ENCODE measurements around the gene FRS3. TPM values are rescaled to one million over a fixed set of nuclear protein-coding genes. Genes with fewer than 3 reads are reported as not detected.
A peak's percentile ranks its signal among the peaks of the same experiment; 100 is the strongest.

The FRS3 gene
- polyA plus RNA-seq, 4 donors: 1.1 to 4.2 (median 4.1) TPM

DNA sequence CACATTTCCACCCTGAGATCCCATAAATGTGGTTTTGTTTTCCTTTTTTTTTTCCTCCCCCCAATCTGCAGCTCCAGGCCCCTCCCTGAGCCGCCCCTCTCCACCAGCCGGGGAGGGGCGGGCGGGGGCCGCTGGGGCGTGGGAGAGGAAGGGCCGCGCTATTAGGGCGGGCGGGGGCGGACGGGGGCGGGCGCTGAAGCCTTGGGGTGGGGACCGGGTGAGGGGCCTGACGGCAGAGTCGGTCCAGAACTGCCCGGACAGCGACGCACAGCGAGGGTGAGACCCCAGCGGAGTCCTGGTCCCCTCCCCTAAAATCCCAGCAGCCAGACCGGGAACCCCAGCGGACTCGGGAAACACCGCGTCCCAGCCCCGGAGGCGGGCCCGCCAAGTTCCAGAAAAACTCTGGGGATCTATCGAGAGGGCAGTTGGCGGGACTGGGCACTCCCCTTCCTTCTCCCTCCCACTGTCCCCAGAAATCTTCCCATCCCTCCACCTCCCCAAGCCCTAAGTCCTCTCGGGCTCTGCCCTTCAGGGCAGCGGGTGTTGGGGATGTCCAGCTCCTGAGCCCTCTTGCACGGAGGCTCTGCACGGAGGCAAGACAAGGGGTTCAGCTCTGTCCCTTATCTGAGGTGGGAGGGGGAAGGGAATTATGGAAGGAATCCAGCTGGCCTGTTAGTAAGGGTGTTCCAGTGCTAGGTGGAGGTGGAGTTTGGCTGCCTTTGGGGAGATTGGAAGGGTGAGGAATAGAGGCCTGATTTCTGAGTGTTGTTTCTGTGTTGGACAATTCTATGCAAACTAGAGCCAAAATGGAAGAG lies 1.1 kb upstream of the FRS3 start, which contains the start of gene PRICKLE4:
TSS of gene PRICKLE4 (plus strand) at position 232 of the 815 bp plus-strand sequence. CDS start 2,692 bp downstream, outside the sequence.
- 0 to 2% (median 2%) methylated on average over 33 to 36 of the region's 36 CpGs for WGBS, 3 donors
- Histone ChIP-seq H3K27ac (ENCODE audit: low read depth in 1 of 3, low read length in 2 of 3) (peak within 1 kb of the TSS; percentile 6 to 87 (median 72)), H3K27me3 (ENCODE audit: control insufficient read depth in 3 of 3, insufficient read depth in 3 of 3, low read length in 3 of 3) (no peaks in the 10 kb centered on the region), H3K4me1 (ENCODE audit: control insufficient read depth in 3 of 3, insufficient read depth in 2 of 3, low read depth in 1 of 3, low read length in 2 of 3) (peaks cover 0 to 27% (median 3%) of the 10 kb centered on the region in 3 donors), H3K36me3 (ENCODE audit: control insufficient read depth in 3 of 3, insufficient read depth in 2 of 3, low read depth in 1 of 3, low read length in 3 of 3) (peaks cover 0 to 21% (median 0%) of the 10 kb centered on the region in 3 donors), H3K9me3 (ENCODE audit: control insufficient read depth in 2 of 2, insufficient read depth in 1 of 2, low read depth in 1 of 2, low read length in 1 of 2) (no peaks in the 10 kb centered on the region), H3K4me3 (ENCODE audit: low read depth in 1 of 3, low read length in 3 of 3) (peak within 1 kb of the TSS; percentile 59 to 78 (median 76))
- DNase-seq (peak; percentile 57 to 60), FAIRE-seq (no peak)

DNA sequence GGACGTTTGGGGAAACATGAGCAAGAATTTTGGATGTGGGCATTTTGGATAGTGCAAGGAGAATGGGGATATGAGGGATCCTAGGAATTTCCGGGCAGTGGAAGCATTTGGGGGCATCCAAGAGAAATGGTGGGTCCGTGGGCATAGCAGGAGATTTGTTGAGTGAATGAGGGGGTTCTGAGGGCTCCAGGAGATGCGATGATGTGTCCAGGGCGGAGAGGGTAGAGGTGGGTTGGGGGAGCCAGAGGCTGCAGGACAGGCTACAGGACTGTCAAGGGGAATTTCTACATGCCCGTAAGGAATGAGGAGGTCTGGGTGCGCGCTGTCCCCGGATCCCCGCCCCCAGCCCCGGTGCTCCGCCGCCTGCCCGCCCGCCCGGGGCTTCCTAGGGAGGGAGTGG lies 364 bp downstream of the FRS3 start:
- 5 to 6% (median 5%) methylated on average over 8 to 16 of the region's 16 CpGs for WGBS, 3 donors
- H3K27ac ChIP-seq (ENCODE audit: low read depth in 1 of 3, low read length in 2 of 3): no peak overlapping the region
- no peak for FAIRE-seq

DNA sequence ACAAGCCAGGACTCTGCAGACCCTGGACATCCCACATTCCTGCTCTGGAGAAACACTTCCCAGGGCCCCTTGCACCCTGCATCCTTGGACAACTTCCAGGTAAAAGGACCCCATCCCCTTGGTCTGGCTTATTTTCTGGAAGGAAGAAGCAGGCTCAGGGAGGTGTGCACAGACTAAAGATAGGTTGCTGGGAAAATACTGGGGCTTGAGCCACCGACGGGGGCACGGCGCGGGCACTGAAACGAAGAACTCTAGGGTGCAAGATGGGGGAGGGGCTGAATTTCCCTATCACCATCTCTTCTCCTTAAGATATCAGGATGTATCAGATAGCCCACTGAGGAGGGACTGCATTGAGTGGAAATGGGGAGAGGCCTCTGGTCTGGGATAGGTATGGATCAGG lies 805 bp downstream of the FRS3 start:
- no peak for FAIRE-seq
- no peaks in the 10 kb centered on the region for H3K9me3 ChIP-seq (ENCODE audit: control insufficient read depth in 2 of 2, insufficient read depth in 1 of 2, low read depth in 1 of 2, low read length in 1 of 2)
- H3K27me3 ChIP-seq (ENCODE audit: control insufficient read depth in 3 of 3, insufficient read depth in 3 of 3, low read length in 3 of 3): no peaks in the 10 kb centered on the region
- 37 to 66% (median 42%) methylated on average over 6 of the region's 6 CpGs for WGBS, 3 donors
- no peak overlapping the region for H3K27ac ChIP-seq (ENCODE audit: low read depth in 1 of 3, low read length in 2 of 3)
- peaks cover 0 to 30% (median 6%) of the 10 kb centered on the region in 3 donors for H3K36me3 ChIP-seq (ENCODE audit: control insufficient read depth in 3 of 3, insufficient read depth in 2 of 3, low read depth in 1 of 3, low read length in 3 of 3)
- peak overlapping the region in 2 of 3 donors; percentile 66 to 76 for H3K4me3 ChIP-seq (ENCODE audit: low read depth in 1 of 3, low read length in 3 of 3)
- DNase-seq: no peak
- peaks cover 0 to 13% (median 0%) of the 10 kb centered on the region in 3 donors for H3K4me1 ChIP-seq (ENCODE audit: control insufficient read depth in 3 of 3, insufficient read depth in 2 of 3, low read depth in 1 of 3, low read length in 2 of 3)

More for the DNA sequence above, 364 bp downstream of the FRS3 start:
- Histone ChIP-seq H3K4me1 (ENCODE audit: control insufficient read depth in 3 of 3, insufficient read depth in 2 of 3, low read depth in 1 of 3, low read length in 2 of 3) (peaks cover 0 to 18% (median 0%) of the 10 kb centered on the region in 3 donors), H3K36me3 (ENCODE audit: control insufficient read depth in 3 of 3, insufficient read depth in 2 of 3, low read depth in 1 of 3, low read length in 3 of 3) (peaks cover 0 to 28% (median 6%) of the 10 kb centered on the region in 3 donors), H3K9me3 (ENCODE audit: control insufficient read depth in 2 of 2, insufficient read depth in 1 of 2, low read depth in 1 of 2, low read length in 1 of 2) (no peaks in the 10 kb centered on the region), H3K27me3 (ENCODE audit: control insufficient read depth in 3 of 3, insufficient read depth in 3 of 3, low read length in 3 of 3) (no peaks in the 10 kb centered on the region), H3K4me3 (ENCODE audit: low read depth in 1 of 3, low read length in 3 of 3) (peak overlapping the region; percentile 59 to 76 (median 66))
- DNase-seq: no peak

DNA sequence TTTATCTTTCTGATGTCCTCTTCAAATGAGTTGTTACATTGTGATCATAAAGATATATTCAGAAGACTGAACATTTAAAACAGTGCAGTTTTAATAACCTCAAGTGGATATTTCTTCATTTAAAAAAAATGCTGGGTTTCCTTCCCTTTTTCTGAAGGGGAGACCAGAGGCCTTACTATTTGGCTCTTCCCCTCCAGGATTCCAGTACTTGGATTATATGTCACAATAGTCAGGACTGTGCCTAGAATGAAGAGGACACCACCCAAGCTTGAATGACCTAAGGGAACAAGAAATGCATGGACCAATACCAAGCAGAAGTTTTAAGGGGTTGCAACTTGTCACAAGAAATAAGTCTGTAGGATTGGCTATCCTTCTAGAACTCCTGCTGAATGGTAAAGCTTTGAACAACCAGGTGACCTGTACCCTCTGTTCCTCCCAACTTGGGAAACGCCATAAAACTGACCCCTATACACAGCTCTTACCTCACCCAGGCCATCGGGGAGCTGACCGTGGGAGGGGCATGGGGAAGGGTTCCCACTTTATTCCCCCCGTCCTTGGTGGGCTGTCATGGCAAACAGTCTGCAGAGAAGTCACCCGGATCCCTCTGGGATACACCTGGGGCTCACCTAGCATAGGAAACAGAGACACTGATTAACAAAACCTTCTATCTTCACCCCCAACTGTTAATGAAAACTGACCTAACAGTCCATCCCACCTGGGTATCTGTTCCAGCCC lies 2.0 kb downstream of the FRS3 start:
- FAIRE-seq (no peak), DNase-seq (no peak)
- Histone ChIP-seq H3K9me3 (ENCODE audit: control insufficient read depth in 2 of 2, insufficient read depth in 1 of 2, low read depth in 1 of 2, low read length in 1 of 2) (no peaks in the 10 kb centered on the region), H3K27ac (ENCODE audit: low read depth in 1 of 3, low read length in 2 of 3) (no peak overlapping the region), H3K27me3 (ENCODE audit: control insufficient read depth in 3 of 3, insufficient read depth in 3 of 3, low read length in 3 of 3) (no peaks in the 10 kb centered on the region), H3K4me1 (ENCODE audit: control insufficient read depth in 3 of 3, insufficient read depth in 2 of 3, low read depth in 1 of 3, low read length in 2 of 3) (peaks cover 0 to 13% (median 0%) of the 10 kb centered on the region in 3 donors), H3K4me3 (ENCODE audit: low read depth in 1 of 3, low read length in 3 of 3) (no peak overlapping the region), H3K36me3 (ENCODE audit: control insufficient read depth in 3 of 3, insufficient read depth in 2 of 3, low read depth in 1 of 3, low read length in 3 of 3) (peaks cover 0 to 40% (median 6%) of the 10 kb centered on the region in 3 donors)
- WGBS, 3 donors: 85 to 95% (median 95%) methylated on average over 5 of the region's 5 CpGs

DNA sequence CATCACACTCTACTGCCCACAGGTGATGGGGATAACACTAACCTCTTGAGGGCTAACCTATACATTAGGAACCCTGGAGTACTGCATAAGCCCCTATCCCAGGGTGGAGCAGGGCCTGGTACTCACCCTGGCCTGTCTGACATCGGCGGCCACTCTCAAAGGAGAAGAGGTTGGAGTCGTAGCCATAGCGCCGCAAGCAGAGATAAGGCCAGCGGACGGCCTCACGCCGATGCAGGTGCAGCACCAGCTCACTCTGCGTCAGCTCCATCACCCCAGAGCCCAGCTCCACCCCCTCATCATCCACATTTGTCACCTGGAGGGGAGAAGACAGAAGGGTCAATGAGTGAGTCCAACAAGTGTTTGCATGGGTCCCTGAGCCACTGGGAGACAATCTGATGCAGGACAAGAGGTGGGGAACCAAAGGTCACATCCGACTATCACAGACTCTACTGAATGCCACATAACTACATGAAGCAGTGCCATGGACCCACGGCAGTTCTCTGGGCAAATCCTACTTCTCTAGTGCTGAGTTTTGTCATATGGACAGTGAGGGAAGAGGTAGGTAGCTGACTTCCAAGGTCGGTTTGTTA lies 4.3 kb downstream of the FRS3 start:
- Histone ChIP-seq H3K36me3 (ENCODE audit: control insufficient read depth in 3 of 3, insufficient read depth in 2 of 3, low read depth in 1 of 3, low read length in 3 of 3) (peaks cover 2 to 64% (median 11%) of the 10 kb centered on the region in 3 donors), H3K27me3 (ENCODE audit: control insufficient read depth in 3 of 3, insufficient read depth in 3 of 3, low read length in 3 of 3) (no peaks in the 10 kb centered on the region), H3K9me3 (ENCODE audit: control insufficient read depth in 2 of 2, insufficient read depth in 1 of 2, low read depth in 1 of 2, low read length in 1 of 2) (no peaks in the 10 kb centered on the region), H3K4me1 (ENCODE audit: control insufficient read depth in 3 of 3, insufficient read depth in 2 of 3, low read depth in 1 of 3, low read length in 2 of 3) (peaks cover 0 to 7% (median 0%) of the 10 kb centered on the region in 3 donors), H3K27ac (ENCODE audit: low read depth in 1 of 3, low read length in 2 of 3) (no peak overlapping the region), H3K4me3 (ENCODE audit: low read depth in 1 of 3, low read length in 3 of 3) (no peak overlapping the region)
- no peak for FAIRE-seq
- 72 to 89% (median 80%) methylated on average over 13 of the region's 13 CpGs for WGBS, 3 donors
- DNase-seq: no peak

DNA sequence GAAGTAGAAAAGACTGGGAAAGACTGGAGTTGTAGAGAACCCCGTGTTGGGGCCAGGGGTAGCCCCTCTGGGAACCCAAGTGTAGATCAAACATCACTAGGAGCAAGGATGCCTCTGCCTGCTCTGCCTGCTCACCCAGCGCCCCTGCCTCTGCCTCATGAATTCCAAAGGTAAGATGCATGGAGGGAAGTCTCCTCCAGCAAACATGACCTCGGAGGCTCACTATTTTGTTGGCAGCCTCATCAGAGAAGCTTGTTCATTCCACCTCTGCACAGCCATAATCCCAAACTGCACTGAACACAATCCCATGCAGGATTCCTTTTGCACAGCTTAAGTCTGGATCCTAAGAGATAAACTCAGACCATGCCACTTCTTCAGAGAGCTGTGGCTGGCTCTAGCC lies 4.9 kb downstream of the FRS3 start:
- 90 to 93% (median 90%) methylated on average over 3 of the region's 3 CpGs for WGBS, 3 donors
- DNase-seq (no peak), FAIRE-seq (no peak)
- Histone ChIP-seq H3K4me3 (ENCODE audit: low read depth in 1 of 3, low read length in 3 of 3) (no peak overlapping the region), H3K27ac (ENCODE audit: low read depth in 1 of 3, low read length in 2 of 3) (no peak overlapping the region), H3K9me3 (ENCODE audit: control insufficient read depth in 2 of 2, insufficient read depth in 1 of 2, low read depth in 1 of 2, low read length in 1 of 2) (no peaks in the 10 kb centered on the region), H3K4me1 (ENCODE audit: control insufficient read depth in 3 of 3, insufficient read depth in 2 of 3, low read depth in 1 of 3, low read length in 2 of 3) (peaks cover 0 to 7% (median 0%) of the 10 kb centered on the region in 3 donors), H3K27me3 (ENCODE audit: control insufficient read depth in 3 of 3, insufficient read depth in 3 of 3, low read length in 3 of 3) (no peaks in the 10 kb centered on the region), H3K36me3 (ENCODE audit: control insufficient read depth in 3 of 3, insufficient read depth in 2 of 3, low read depth in 1 of 3, low read length in 3 of 3) (peaks cover 2 to 69% (median 11%) of the 10 kb centered on the region in 3 donors)

DNA sequence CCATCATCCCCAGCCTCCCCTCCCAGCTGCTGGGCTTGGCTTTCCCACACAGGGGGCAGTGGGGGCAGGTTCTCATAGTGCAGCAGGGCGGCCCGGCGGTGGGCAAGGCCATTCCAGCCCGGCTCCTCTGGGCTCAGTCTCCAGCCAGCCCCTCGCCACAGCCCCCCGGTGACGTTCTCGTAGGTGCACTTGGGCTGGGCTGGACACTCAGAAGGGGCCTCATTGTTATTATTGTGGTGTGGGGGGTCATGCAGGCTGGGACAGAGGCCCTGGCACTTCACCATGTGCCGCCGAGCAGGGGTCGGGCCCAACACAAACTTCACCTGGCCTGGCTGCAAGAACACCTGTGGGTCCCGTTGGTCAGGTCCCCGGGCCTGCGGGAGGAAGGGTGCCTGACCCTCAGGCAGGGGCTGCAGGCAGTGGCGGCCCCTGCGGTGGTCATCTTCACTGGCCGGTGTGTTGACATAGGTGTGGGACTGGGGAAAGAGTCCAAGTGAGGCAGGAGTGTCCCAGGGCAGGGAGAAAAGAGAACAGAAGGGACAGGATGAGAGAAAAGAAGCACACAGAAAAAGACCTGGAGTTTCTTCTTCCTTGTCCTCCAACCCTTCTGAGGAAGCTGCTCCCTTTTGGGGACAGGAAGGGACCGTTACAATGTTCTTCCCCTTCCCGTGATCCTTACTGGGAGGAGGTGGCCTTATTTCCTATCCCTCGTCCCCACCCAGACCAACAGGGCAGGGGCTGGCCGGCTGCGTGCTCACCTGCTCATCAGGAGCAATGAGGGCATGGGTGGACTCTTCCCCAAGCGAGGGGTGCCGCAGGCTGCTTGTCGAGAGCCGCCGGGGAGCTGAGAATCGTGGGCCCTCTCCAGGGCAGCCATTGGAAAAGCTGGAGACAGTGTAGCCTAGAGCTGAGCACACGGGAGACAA lies 8.4 kb downstream of the FRS3 start:
- Histone ChIP-seq H3K36me3 (ENCODE audit: control insufficient read depth in 3 of 3, insufficient read depth in 2 of 3, low read depth in 1 of 3, low read length in 3 of 3) (peaks cover 2 to 70% (median 11%) of the 10 kb centered on the region in 3 donors), H3K27me3 (ENCODE audit: control insufficient read depth in 3 of 3, insufficient read depth in 3 of 3, low read length in 3 of 3) (no peaks in the 10 kb centered on the region), H3K9me3 (ENCODE audit: control insufficient read depth in 2 of 2, insufficient read depth in 1 of 2, low read depth in 1 of 2, low read length in 1 of 2) (no peaks in the 10 kb centered on the region), H3K4me3 (ENCODE audit: low read depth in 1 of 3, low read length in 3 of 3) (no peak overlapping the region), H3K4me1 (ENCODE audit: control insufficient read depth in 3 of 3, insufficient read depth in 2 of 3, low read depth in 1 of 3, low read length in 2 of 3) (peaks cover 0 to 20% (median 0%) of the 10 kb centered on the region in 3 donors), H3K27ac (ENCODE audit: low read depth in 1 of 3, low read length in 2 of 3) (no peak overlapping the region)
- FAIRE-seq (no peak), DNase-seq (no peak)
- WGBS, 3 donors: 91 to 95% (median 94%) methylated on average over 28 to 29 of the region's 29 CpGs
